GM23248 (cell line): ENCODE results near the gene ZW10.

ENCODE experiments used
- EZH2 ChIP-seq: fragments of 200-600 bp; sonication (generic); IDR thresholded peaks from 2 replicates; pipeline ENCODE4 v1.6.1; 2018; ENCODE audit warnings: antibody characterized with exemption, mild to moderate bottlenecking; ENCODE audit not compliant: insufficient read depth, poor library complexity, severe bottlenecking
- EZH2phosphoT487 ChIP-seq: fragments of 200-600 bp; sonication (generic); IDR thresholded peaks from 2 replicates; pipeline ENCODE4 v1.6.1; 2018; ENCODE audit warnings: antibody characterized with exemption, moderate library complexity, mild to moderate bottlenecking, low read depth; ENCODE audit not compliant: insufficient read depth

DNA sequence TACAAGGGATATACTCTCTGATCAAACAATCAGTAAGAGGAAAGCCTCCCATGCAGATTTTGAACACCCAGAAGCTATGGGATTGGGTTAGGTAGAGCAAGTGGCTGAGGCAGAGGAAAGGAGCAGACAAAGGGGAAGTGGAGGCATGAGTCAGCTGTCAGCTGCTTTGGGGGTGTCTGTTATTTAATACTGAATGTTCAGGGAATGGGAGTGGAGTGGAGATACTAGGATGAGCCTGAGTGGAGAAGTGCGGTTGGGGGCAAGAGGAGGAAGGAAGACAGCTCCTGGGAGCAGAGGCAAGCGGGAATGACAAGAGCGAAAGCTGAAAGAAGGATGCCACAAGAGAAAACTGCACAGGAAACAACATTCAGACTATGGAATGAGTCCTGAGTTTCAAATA is 44.7 kb downstream of the ZW10 start:
- TF ChIP-seq EZH2: no peak
- TF ChIP-seq EZH2phosphoT487: no peak
